GM23338 (cell line): ENCODE results near the gene PRMT7. TPM values are rescaled to one million over a fixed set of nuclear protein-coding genes. Genes with fewer than 3 reads are reported as not detected.

ENCODE experiments used
- ATAC-seq: fragments of 200-7000 bp; cut with Tn5 transposase; 3 replicates; pipeline ENCODE4 v1.9.1; 2020
- DNase-seq: peaks from one replicate; pipeline ENCODE4 v3.0.0-alpha.2; 2015; ENCODE audit warnings: low spot score
- H2AFZ ChIP-seq: fragments of 200-600 bp; sonication (generic); 2 replicates; pipeline ENCODE4 v1.8.0; 2016; ENCODE audit warnings: antibody characterized with exemption, mild to moderate bottlenecking, moderate library complexity
- H3F3A ChIP-seq: fragments of 200-600 bp; sonication (generic); replicated peaks from 2 replicates; pipeline ENCODE4 v1.8.0; 2017; ENCODE audit warnings: antibody characterized with exemption, mixed run types, low read depth
- H3K27ac ChIP-seq: fragments of 200-600 bp; sonication (generic); 2 replicates; pipeline ENCODE4 v1.6.1; 2016; ENCODE audit warnings: low read depth
- H3K27me3 ChIP-seq: fragments of 200-600 bp; sonication (generic); 2 replicates; pipeline ENCODE4 v1.8.0; 2016; ENCODE audit warnings: mild to moderate bottlenecking, mixed run types, moderate library complexity; ENCODE audit not compliant: insufficient read depth
- H3K36me3 ChIP-seq: fragments of 200-600 bp; sonication (generic); 2 replicates; pipeline ENCODE4 v1.8.0; 2016; ENCODE audit warnings: mild to moderate bottlenecking; ENCODE audit not compliant: insufficient read depth
- H3K4me1 ChIP-seq: fragments of 200-600 bp; sonication (generic); 2 replicates; pipeline ENCODE4 v1.8.0; 2016; ENCODE audit warnings: mild to moderate bottlenecking, moderate library complexity; ENCODE audit not compliant: insufficient read depth
- H3K4me2 ChIP-seq: fragments of 200-600 bp; sonication (generic); 2 replicates; pipeline ENCODE4 v1.7.1; 2017; ENCODE audit warnings: mixed run types
- H3K4me3 ChIP-seq: fragments of 200-600 bp; sonication (generic); 2 replicates; pipeline ENCODE4 v1.6.1; 2016; ENCODE audit warnings: mixed run types
- H3K79me2 ChIP-seq: fragments of 200-600 bp; sonication (generic); replicated peaks from 2 replicates; pipeline ENCODE4 v1.8.0; 2017; ENCODE audit warnings: mild to moderate bottlenecking; ENCODE audit not compliant: insufficient read depth
- H3K9me2 ChIP-seq: fragments of 200-600 bp; sonication (generic); 2 replicates; pipeline ENCODE4 v1.8.0; 2017; ENCODE audit not compliant: insufficient read depth
- H4K20me1 ChIP-seq: fragments of 200-600 bp; sonication (generic); replicated peaks from 2 replicates; pipeline ENCODE4 v1.8.0; 2017; ENCODE audit warnings: mild to moderate bottlenecking; ENCODE audit not compliant: insufficient read depth
- H3K27ac Mint-ChIP-seq: 2 replicates; pipeline ENCODE4 v1.8.0; 2020; ENCODE audit warnings: inconsistent platforms, mild to moderate bottlenecking, moderate library complexity, mixed read lengths
- H3K27me3 Mint-ChIP-seq: 3 replicates; pipeline ENCODE4 v1.8.0; 2022; ENCODE audit warnings: low read depth, mild to moderate bottlenecking, moderate library complexity, mixed read lengths, inconsistent platforms; ENCODE audit not compliant: insufficient read depth, poor library complexity
- H3K36me3 Mint-ChIP-seq: 3 replicates; pipeline ENCODE4 v1.8.0; 2021; ENCODE audit warnings: low read depth, mild to moderate bottlenecking, inconsistent platforms, moderate library complexity, mixed read lengths
- H3K4me1 Mint-ChIP-seq: 3 replicates; pipeline ENCODE4 v1.8.0; 2020; ENCODE audit warnings: mild to moderate bottlenecking, inconsistent platforms, mixed read lengths
- H3K4me3 Mint-ChIP-seq: 3 replicates; pipeline ENCODE4 v1.8.0; 2021; ENCODE audit warnings: moderate library complexity, mild to moderate bottlenecking, inconsistent platforms, mixed read lengths
- H3K9me3 Mint-ChIP-seq: 3 replicates; pipeline ENCODE4 v1.8.0; 2020; ENCODE audit warnings: moderate library complexity, mild to moderate bottlenecking, inconsistent platforms, mixed read lengths
- CREB1 ChIP-seq: fragments of 250-450 bp; sonication (Bioruptor Pico); IDR thresholded peaks from 2 replicates; pipeline ENCODE4 v1.5.0; 2020; ENCODE audit warnings: low read depth, mild to moderate bottlenecking, moderate library complexity
- EZH2 ChIP-seq: fragments of 200-600 bp; sonication (generic); IDR thresholded peaks from one replicate; pipeline ENCODE4 v1.8.0; 2017; ENCODE audit warnings: antibody characterized with exemption, mild to moderate bottlenecking, low read depth; ENCODE audit not compliant: unreplicated experiment
- EZH2phosphoT487 ChIP-seq: fragments of 200-600 bp; sonication (generic); IDR thresholded peaks from one replicate; pipeline ENCODE4 v1.8.1; 2018; ENCODE audit warnings: antibody characterized with exemption; ENCODE audit not compliant: unreplicated experiment
- JUNB ChIP-seq: IDR thresholded peaks from one replicate; pipeline ENCODE4 v1.6.1; 2016; ENCODE audit warnings: antibody characterized with exemption; ENCODE audit not compliant: unreplicated experiment
- NANOG ChIP-seq: IDR thresholded peaks from 2 replicates; pipeline ENCODE4 v1.6.1; 2016; ENCODE audit warnings: antibody characterized with exemption, borderline replicate concordance
- POLR2AphosphoS5 ChIP-seq: IDR thresholded peaks from 2 replicates; pipeline ENCODE4 v1.6.1; 2016; ENCODE audit warnings: antibody characterized with exemption, low read depth
- STAT1 ChIP-seq: IDR thresholded peaks from one replicate; pipeline ENCODE4 v1.6.1; 2016; ENCODE audit warnings: antibody characterized with exemption; ENCODE audit not compliant: unreplicated experiment
- ZNF114 ChIP-seq: fragments of 250-450 bp; sonication (Bioruptor Pico); IDR thresholded peaks from 2 replicates; pipeline ENCODE4 v1.5.0; 2020; ENCODE audit warnings: mild to moderate bottlenecking, moderate library complexity
- ZNF331 ChIP-seq: fragments of 250-450 bp; sonication (Bioruptor Pico); IDR thresholded peaks from 2 replicates; pipeline ENCODE4 v1.5.0; 2020; ENCODE audit warnings: low read depth, mild to moderate bottlenecking, moderate library complexity
- polyA plus RNA-seq: library from polyadenylated mRNA; unstranded; fragments of >200 nt; fragmentation: Nextera tagmentation; extraction: Ambion mirVana; gene quantifications from 2 replicates; pipeline ENCODE4 v1.2.1, GENCODE V29; 2016
- total RNA-seq: library from RNA; depleted of rRNA; stranded (reverse); fragments of >200 nt; shearing (Covaris generic); gene quantifications from 2 replicates; pipeline ENCODE4 v1.2.3, GENCODE V29; 2014
- TF ChIP-seq, protein P1 (sequence below): IDR thresholded peaks from 2 replicates; pipeline ENCODE4 v1.6.1; 2016; ENCODE audit warnings: antibody characterized with exemption
- TF ChIP-seq, protein P2 (sequence below): IDR thresholded peaks from one replicate; pipeline ENCODE4 v1.6.1; 2018; ENCODE audit warnings: antibody characterized with exemption; ENCODE audit not compliant: unreplicated experiment
- TF ChIP-seq, protein P3 (sequence below), 2 experiments: fragments of 200-600 bp in 1 of 2; sonication (generic) in 1 of 2; conservative IDR thresholded peaks; 2 replicates each; pipeline versions ENCODE4 v1.5.1 to v1.6.1; 2016 to 2017; ENCODE audit warnings: antibody characterized with exemption in 2 of 2, low read depth in 2 of 2, mild to moderate bottlenecking in 2 of 2, moderate library complexity in 1 of 2
- TF ChIP-seq, protein P4 (sequence below): fragments of 250-450 bp; sonication (Bioruptor Pico); IDR thresholded peaks from 2 replicates; pipeline ENCODE4 v1.5.0; 2020; ENCODE audit warnings: mild to moderate bottlenecking, moderate library complexity

The PRMT7 gene
- total and polyA plus RNA-seq, 2 experiments from 2014 or later, result 20.2 to 65.3 TPM

DNA sequence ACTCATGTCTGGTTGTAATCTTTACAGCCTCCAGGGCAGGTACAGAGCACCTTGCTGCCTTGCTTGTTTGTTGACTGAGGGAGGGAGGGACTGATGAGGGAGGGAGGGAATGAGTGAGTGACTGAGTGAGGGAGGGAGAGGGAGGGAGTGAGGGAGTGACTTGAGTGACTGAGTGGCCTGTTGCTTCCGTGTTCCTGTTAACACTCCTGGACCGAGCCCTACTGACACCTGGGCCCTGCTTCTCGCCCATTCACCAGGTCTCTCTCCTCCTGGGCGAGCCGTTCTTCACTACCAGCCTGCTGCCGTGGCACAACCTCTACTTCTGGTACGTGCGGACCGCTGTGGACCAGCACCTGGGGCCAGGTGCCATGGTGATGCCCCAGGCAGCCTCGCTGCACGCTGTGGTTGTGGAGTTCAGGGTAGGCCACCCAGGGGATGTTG is 41.2 kb downstream of the PRMT7 start:
- Mint-ChIP-seq H3K9me3 (no peaks in the 10 kb centered on the region), H3K36me3 (peaks cover 38% of the 10 kb centered on the region), H3K4me3 (no peak overlapping the region), H3K27me3 (peaks cover 10% of the 10 kb centered on the region), H3K4me1 (no peaks in the 10 kb centered on the region), H3K27ac (no peak overlapping the region)
- ATAC-seq (no peak), DNase-seq (no peak)
- H3K36me3 ChIP-seq, result 0 out of 2 replicates have a peak, but pooled peaks cover 7% of the 10 kb centered on the region
- H3K79me2 ChIP-seq, result no peaks in the 10 kb centered on the region
- H3K4me2 ChIP-seq, result no peak overlapping the region
- H3K9me2 ChIP-seq, result no peaks in the 10 kb centered on the region
- no peak overlapping the region for H2AFZ ChIP-seq
- H3K27ac ChIP-seq, result no peak overlapping the region
- no peaks in the 10 kb centered on the region; the same call in 1 of the 2 replicates for H4K20me1 ChIP-seq
- no peaks in the 10 kb centered on the region for H3F3A ChIP-seq
- H3K27me3 ChIP-seq, result no peaks in the 10 kb centered on the region
- H3K4me1 ChIP-seq, result no peaks in the 10 kb centered on the region
- TF ChIP-seq ZNF331 (CRISPR knock-in tag), result no peak
- TF ChIP-seq, protein P1, sequence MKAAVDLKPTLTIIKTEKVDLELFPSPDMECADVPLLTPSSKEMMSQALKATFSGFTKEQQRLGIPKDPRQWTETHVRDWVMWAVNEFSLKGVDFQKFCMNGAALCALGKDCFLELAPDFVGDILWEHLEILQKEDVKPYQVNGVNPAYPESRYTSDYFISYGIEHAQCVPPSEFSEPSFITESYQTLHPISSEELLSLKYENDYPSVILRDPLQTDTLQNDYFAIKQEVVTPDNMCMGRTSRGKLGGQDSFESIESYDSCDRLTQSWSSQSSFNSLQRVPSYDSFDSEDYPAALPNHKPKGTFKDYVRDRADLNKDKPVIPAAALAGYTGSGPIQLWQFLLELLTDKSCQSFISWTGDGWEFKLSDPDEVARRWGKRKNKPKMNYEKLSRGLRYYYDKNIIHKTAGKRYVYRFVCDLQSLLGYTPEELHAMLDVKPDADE, result no peak
- no peak for TF ChIP-seq ZNF114 (CRISPR knock-in tag)
- TF ChIP-seq, protein P2, sequence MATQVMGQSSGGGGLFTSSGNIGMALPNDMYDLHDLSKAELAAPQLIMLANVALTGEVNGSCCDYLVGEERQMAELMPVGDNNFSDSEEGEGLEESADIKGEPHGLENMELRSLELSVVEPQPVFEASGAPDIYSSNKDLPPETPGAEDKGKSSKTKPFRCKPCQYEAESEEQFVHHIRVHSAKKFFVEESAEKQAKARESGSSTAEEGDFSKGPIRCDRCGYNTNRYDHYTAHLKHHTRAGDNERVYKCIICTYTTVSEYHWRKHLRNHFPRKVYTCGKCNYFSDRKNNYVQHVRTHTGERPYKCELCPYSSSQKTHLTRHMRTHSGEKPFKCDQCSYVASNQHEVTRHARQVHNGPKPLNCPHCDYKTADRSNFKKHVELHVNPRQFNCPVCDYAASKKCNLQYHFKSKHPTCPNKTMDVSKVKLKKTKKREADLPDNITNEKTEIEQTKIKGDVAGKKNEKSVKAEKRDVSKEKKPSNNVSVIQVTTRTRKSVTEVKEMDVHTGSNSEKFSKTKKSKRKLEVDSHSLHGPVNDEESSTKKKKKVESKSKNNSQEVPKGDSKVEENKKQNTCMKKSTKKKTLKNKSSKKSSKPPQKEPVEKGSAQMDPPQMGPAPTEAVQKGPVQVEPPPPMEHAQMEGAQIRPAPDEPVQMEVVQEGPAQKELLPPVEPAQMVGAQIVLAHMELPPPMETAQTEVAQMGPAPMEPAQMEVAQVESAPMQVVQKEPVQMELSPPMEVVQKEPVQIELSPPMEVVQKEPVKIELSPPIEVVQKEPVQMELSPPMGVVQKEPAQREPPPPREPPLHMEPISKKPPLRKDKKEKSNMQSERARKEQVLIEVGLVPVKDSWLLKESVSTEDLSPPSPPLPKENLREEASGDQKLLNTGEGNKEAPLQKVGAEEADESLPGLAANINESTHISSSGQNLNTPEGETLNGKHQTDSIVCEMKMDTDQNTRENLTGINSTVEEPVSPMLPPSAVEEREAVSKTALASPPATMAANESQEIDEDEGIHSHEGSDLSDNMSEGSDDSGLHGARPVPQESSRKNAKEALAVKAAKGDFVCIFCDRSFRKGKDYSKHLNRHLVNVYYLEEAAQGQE, result no peak
- no peak for TF ChIP-seq STAT1
- TF ChIP-seq EZH2, result no peak
- TF ChIP-seq, protein P3, sequence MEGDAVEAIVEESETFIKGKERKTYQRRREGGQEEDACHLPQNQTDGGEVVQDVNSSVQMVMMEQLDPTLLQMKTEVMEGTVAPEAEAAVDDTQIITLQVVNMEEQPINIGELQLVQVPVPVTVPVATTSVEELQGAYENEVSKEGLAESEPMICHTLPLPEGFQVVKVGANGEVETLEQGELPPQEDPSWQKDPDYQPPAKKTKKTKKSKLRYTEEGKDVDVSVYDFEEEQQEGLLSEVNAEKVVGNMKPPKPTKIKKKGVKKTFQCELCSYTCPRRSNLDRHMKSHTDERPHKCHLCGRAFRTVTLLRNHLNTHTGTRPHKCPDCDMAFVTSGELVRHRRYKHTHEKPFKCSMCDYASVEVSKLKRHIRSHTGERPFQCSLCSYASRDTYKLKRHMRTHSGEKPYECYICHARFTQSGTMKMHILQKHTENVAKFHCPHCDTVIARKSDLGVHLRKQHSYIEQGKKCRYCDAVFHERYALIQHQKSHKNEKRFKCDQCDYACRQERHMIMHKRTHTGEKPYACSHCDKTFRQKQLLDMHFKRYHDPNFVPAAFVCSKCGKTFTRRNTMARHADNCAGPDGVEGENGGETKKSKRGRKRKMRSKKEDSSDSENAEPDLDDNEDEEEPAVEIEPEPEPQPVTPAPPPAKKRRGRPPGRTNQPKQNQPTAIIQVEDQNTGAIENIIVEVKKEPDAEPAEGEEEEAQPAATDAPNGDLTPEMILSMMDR (conservative IDR thresholded peaks at IDR 0.05; ENCODE audit: low read depth in 2 of 2), result no peak
- TF ChIP-seq POLR2AphosphoS5, result no peak
- no peak for TF ChIP-seq EZH2phosphoT487
- TF ChIP-seq JUNB, result no peak
- no peak for TF ChIP-seq NANOG
- TF ChIP-seq, protein P4, sequence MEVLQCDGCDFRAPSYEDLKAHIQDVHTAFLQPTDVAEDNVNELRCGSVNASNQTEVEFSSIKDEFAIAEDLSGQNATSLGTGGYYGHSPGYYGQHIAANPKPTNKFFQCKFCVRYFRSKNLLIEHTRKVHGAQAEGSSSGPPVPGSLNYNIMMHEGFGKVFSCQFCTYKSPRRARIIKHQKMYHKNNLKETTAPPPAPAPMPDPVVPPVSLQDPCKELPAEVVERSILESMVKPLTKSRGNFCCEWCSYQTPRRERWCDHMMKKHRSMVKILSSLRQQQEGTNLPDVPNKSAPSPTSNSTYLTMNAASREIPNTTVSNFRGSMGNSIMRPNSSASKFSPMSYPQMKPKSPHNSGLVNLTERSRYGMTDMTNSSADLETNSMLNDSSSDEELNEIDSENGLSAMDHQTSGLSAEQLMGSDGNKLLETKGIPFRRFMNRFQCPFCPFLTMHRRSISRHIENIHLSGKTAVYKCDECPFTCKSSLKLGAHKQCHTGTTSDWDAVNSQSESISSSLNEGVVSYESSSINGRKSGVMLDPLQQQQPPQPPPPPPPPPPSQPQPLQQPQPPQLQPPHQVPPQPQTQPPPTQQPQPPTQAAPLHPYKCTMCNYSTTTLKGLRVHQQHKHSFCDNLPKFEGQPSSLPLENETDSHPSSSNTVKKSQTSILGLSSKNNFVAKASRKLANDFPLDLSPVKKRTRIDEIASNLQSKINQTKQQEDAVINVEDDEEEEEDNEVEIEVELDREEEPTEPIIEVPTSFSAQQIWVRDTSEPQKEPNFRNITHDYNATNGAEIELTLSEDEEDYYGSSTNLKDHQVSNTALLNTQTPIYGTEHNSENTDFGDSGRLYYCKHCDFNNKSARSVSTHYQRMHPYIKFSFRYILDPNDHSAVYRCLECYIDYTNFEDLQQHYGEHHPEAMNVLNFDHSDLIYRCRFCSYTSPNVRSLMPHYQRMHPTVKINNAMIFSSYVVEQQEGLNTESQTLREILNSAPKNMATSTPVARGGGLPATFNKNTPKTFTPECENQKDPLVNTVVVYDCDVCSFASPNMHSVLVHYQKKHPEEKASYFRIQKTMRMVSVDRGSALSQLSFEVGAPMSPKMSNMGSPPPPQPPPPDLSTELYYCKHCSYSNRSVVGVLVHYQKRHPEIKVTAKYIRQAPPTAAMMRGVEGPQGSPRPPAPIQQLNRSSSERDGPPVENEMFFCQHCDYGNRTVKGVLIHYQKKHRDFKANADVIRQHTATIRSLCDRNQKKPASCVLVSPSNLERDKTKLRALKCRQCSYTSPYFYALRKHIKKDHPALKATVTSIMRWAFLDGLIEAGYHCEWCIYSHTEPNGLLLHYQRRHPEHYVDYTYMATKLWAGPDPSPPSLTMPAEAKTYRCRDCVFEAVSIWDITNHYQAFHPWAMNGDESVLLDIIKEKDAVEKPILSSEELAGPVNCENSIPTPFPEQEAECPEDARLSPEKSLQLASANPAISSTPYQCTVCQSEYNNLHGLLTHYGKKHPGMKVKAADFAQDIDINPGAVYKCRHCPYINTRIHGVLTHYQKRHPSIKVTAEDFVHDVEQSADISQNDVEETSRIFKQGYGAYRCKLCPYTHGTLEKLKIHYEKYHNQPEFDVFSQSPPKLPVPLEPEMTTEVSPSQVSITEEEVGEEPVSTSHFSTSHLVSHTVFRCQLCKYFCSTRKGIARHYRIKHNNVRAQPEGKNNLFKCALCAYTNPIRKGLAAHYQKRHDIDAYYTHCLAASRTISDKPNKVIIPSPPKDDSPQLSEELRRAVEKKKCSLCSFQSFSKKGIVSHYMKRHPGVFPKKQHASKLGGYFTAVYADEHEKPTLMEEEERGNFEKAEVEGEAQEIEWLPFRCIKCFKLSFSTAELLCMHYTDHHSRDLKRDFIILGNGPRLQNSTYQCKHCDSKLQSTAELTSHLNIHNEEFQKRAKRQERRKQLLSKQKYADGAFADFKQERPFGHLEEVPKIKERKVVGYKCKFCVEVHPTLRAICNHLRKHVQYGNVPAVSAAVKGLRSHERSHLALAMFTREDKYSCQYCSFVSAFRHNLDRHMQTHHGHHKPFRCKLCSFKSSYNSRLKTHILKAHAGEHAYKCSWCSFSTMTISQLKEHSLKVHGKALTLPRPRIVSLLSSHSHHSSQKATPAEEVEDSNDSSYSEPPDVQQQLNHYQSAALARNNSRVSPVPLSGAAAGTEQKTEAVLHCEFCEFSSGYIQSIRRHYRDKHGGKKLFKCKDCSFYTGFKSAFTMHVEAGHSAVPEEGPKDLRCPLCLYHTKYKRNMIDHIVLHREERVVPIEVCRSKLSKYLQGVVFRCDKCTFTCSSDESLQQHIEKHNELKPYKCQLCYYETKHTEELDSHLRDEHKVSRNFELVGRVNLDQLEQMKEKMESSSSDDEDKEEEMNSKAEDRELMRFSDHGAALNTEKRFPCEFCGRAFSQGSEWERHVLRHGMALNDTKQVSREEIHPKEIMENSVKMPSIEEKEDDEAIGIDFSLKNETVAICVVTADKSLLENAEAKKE (CRISPR knock-in tag), result no peak
- TF ChIP-seq CREB1 (CRISPR knock-in tag), result no peak
- H3K4me3 ChIP-seq, result no peak overlapping the region
